Uterus (tissue), 2 donors: Measurements from ENCODE around the gene MSGN1.

ENCODE experiments used
- POLR2A ChIP-seq, 2 donors: fragments of 450-650 bp; IDR thresholded peaks; one replicate each; pipeline ENCODE4 v1.6.1; 2016; ENCODE audit warnings: antibody characterized with exemption in 2 of 2, mild to moderate bottlenecking in 1 of 2, moderate library complexity in 1 of 2
- TF ChIP-seq, protein P1 (sequence below), 4 experiments: fragments of 200-600 bp in 2 of 4; fragments of 450-650 bp in 2 of 4; sonication (generic) in 2 of 4; IDR thresholded peaks; one replicate each; pipeline ENCODE4 v1.5.1; 2016 to 2019; ENCODE audit warnings: antibody characterized with exemption in 4 of 4, mild to moderate bottlenecking in 2 of 4, moderate library complexity in 1 of 4

DNA sequence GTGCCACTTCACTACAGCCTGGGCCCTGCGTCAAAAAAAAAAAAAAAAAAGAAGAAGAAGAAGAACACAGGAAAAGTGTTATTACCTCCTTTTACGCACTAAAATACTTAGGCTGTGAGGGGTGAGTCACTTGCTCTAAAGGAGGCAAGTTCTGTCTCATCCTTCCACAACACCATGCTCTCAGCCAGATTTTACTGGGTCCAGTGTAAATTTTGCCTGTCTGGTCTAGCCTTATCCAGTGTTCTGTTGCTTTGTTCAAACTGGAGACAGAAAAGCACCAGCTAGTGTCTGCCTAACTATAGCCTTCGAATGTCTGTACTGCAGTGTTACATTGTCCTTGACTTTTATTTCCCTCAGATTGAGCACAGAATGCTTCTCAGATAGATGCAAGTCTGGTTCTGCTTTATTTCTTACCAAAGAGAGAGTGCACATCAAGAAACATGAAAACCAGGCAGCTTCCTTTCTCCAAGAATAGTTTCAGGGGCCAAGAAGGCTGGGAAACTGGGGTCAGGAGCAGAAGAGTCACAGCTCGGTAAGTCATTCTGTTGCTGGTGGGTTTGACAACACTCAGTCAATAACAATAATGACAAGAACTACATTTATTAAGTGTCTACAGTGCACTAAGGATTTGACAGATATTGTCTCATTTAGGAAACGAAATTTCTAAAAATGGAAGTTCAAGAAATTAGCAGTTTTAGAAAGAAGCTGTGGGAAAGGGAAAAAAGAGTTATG lies 3.1 kb upstream of the MSGN1 start:
- TF ChIP-seq, protein P1, sequence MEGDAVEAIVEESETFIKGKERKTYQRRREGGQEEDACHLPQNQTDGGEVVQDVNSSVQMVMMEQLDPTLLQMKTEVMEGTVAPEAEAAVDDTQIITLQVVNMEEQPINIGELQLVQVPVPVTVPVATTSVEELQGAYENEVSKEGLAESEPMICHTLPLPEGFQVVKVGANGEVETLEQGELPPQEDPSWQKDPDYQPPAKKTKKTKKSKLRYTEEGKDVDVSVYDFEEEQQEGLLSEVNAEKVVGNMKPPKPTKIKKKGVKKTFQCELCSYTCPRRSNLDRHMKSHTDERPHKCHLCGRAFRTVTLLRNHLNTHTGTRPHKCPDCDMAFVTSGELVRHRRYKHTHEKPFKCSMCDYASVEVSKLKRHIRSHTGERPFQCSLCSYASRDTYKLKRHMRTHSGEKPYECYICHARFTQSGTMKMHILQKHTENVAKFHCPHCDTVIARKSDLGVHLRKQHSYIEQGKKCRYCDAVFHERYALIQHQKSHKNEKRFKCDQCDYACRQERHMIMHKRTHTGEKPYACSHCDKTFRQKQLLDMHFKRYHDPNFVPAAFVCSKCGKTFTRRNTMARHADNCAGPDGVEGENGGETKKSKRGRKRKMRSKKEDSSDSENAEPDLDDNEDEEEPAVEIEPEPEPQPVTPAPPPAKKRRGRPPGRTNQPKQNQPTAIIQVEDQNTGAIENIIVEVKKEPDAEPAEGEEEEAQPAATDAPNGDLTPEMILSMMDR (IDR thresholded peaks at IDR 0.05): no peak
- TF ChIP-seq POLR2A (IDR thresholded peaks at IDR 0.05): no peak
